ENCODE data around the gene ATF7IP2.
"Not testable (repeated sequence)": the region's sequence is repeated elsewhere in the genome, so short reads cannot be mapped to it uniquely, and the experiment has no call there.

The ATF7IP2 gene

GRCh38 chr16:10383626-10384025 lies 2.2 kb upstream of the ATF7IP2 start:
- DNase-seq: no peak

- DNase-seq: peak; percentile 15
Measured at GRCh38 chr16:10386517-10387100, 748 bp downstream of the ATF7IP2 start.

GRCh38 chr16:10387188-10387617 lies 1.3 kb downstream of the ATF7IP2 start:
- DNase-seq: no peak

GRCh38 chr16:10388988-10389387 lies 3.1 kb downstream of the ATF7IP2 start:
- no peak for DNase-seq

- no peak for DNase-seq
Measured at GRCh38 chr16:10390330-10390729, 4.5 kb downstream of the ATF7IP2 start.

- no peak for DNase-seq
Measured at GRCh38 chr16:10390867-10391266, 5.0 kb downstream of the ATF7IP2 start.

- DNase-seq: no peak
Measured at GRCh38 chr16:10391339-10391738, 5.5 kb downstream of the ATF7IP2 start.

- no peak for DNase-seq
Measured at GRCh38 chr16:10402975-10403374, 17.1 kb downstream of the ATF7IP2 start.

GRCh38 chr16:10405386-10405939 lies 19.6 kb downstream of the ATF7IP2 start:
- DNase-seq: no peak

GRCh38 chr16:10408824-10409381 lies 23.0 kb downstream of the ATF7IP2 start:
- DNase-seq: no peak

GRCh38 chr16:10409713-10410112 lies 23.9 kb downstream of the ATF7IP2 start:
- DNase-seq: not testable (repeated sequence)

- DNase-seq: no peak
Measured at GRCh38 chr16:10410469-10410868, 24.6 kb downstream of the ATF7IP2 start.

GRCh38 chr16:10412935-10413601 lies 27.2 kb downstream of the ATF7IP2 start:
- DNase-seq: no peak

- not testable (repeated sequence) for DNase-seq
Measured at GRCh38 chr16:10418204-10418603, 32.3 kb downstream of the ATF7IP2 start.

- no peak for DNase-seq
Measured at GRCh38 chr16:10419701-10420100, 33.8 kb downstream of the ATF7IP2 start.

GRCh38 chr16:10421596-10421995 lies 35.7 kb downstream of the ATF7IP2 start:
- no peak for DNase-seq

GRCh38 chr16:10428433-10429168 lies 42.7 kb downstream of the ATF7IP2 start:
- DNase-seq: no peak

GRCh38 chr16:10429299-10429969 lies 43.6 kb downstream of the ATF7IP2 start:
- not testable (repeated sequence) for DNase-seq

GRCh38 chr16:10441726-10442125 lies 55.9 kb downstream of the ATF7IP2 start:
- DNase-seq: no peak

GRCh38 chr16:10447289-10447688 lies 61.4 kb downstream of the ATF7IP2 start:
- DNase-seq: no peak

GRCh38 chr16:10452208-10453158 lies 66.6 kb downstream of the ATF7IP2 start:
- DNase-seq: not testable (repeated sequence)

GRCh38 chr16:10453159-10453510 lies 67.3 kb downstream of the ATF7IP2 start:
- no peak for DNase-seq

Data from CD4-positive, alpha-beta T cell treated with Interleukin-21 for 1 hour (primary cell).